Measurements from ENCODE around the gene KRTAP9-9.

- TF ChIP-seq POLR2A (IDR thresholded peaks at IDR 0.05), result no peak
- TF ChIP-seq, protein P1, sequence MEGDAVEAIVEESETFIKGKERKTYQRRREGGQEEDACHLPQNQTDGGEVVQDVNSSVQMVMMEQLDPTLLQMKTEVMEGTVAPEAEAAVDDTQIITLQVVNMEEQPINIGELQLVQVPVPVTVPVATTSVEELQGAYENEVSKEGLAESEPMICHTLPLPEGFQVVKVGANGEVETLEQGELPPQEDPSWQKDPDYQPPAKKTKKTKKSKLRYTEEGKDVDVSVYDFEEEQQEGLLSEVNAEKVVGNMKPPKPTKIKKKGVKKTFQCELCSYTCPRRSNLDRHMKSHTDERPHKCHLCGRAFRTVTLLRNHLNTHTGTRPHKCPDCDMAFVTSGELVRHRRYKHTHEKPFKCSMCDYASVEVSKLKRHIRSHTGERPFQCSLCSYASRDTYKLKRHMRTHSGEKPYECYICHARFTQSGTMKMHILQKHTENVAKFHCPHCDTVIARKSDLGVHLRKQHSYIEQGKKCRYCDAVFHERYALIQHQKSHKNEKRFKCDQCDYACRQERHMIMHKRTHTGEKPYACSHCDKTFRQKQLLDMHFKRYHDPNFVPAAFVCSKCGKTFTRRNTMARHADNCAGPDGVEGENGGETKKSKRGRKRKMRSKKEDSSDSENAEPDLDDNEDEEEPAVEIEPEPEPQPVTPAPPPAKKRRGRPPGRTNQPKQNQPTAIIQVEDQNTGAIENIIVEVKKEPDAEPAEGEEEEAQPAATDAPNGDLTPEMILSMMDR (IDR thresholded peaks at IDR 0.05), result no peak
- no peak for TF ChIP-seq EP300 (IDR thresholded peaks at IDR 0.05)
Measured at GRCh38 chr17:41258406-41258805, 3.2 kb downstream of the KRTAP9-9 start.

Measured in tibial nerve (tissue), 4 donors.